ENCODE measurements around the gene TRA2B. TPM values are rescaled to one million over a fixed set of nuclear protein-coding genes. Genes with fewer than 3 reads are reported as not detected.

The TRA2B gene
- total RNA-seq, 2 experiments from 2014 or later: 172 to 176 TPM

GRCh38 chr3:185971579-185971978, 33.8 kb upstream of the TRA2B start:
- intact Hi-C loops (cut with micrococcal nuclease): no loop called here
- DNase-seq: no peak
- Mint-ChIP-seq H3K36me3 (ENCODE audit: low read depth) (no peaks in the 10 kb centered on the region), H3K27me3 (ENCODE audit: low read depth) (no peaks in the 10 kb centered on the region), H3K9me3 (no peaks in the 10 kb centered on the region), H3K4me1 (ENCODE audit: low read depth) (no peaks in the 10 kb centered on the region), H3K4me3 (no peak overlapping the region), H3K27ac (no peak overlapping the region)
- CTCF ChIA-PET: interaction anchor here (2.7 kb wide), 1 partner anchor 28 kb away, joined by 19 read pairs; no protein-coding TSS in a partner anchor

GRCh38 chr3:185968168-185968567, 30.4 kb upstream of the TRA2B start:
- H3K9me3 Mint-ChIP-seq: peaks cover 5% of the 10 kb centered on the region
- H3K27ac Mint-ChIP-seq: no peak overlapping the region
- no peak for DNase-seq
- intact Hi-C loops (cut with micrococcal nuclease): no loop called here
- CTCF ChIA-PET: interaction anchor here (0.6 to 4.6 kb wide), 3 partner anchors 9 to 213 kb away, joined by 3 to 35 read pairs (median 8); no protein-coding TSS in a partner anchor
- no peaks in the 10 kb centered on the region for H3K27me3 Mint-ChIP-seq (ENCODE audit: low read depth)
- H3K4me1 Mint-ChIP-seq (ENCODE audit: low read depth): no peaks in the 10 kb centered on the region
- peaks cover 2% of the 10 kb centered on the region for H3K36me3 Mint-ChIP-seq (ENCODE audit: low read depth)
- H3K4me3 Mint-ChIP-seq: no peak overlapping the region

GRCh38 chr3:185966655-185967054, 28.8 kb upstream of the TRA2B start:
- Mint-ChIP-seq H3K9me3 (peaks cover 5% of the 10 kb centered on the region), H3K36me3 (ENCODE audit: low read depth) (peaks cover 2% of the 10 kb centered on the region), H3K27ac (no peak overlapping the region), H3K27me3 (ENCODE audit: low read depth) (no peaks in the 10 kb centered on the region), H3K4me3 (no peak overlapping the region), H3K4me1 (ENCODE audit: low read depth) (no peaks in the 10 kb centered on the region)
- CTCF ChIA-PET: interaction anchor here (0.8 to 4.6 kb wide), 3 partner anchors 16 to 306 kb away, joined by 3 to 35 read pairs (median 3); no protein-coding TSS in a partner anchor
- intact Hi-C loops (cut with micrococcal nuclease): no loop called here
- no peak for DNase-seq

- intact Hi-C loops (cut with micrococcal nuclease): no loop called here
- Mint-ChIP-seq H3K4me3 (no peak overlapping the region), H3K4me1 (ENCODE audit: low read depth) (no peaks in the 10 kb centered on the region), H3K9me3 (peaks cover 5% of the 10 kb centered on the region), H3K27me3 (ENCODE audit: low read depth) (no peaks in the 10 kb centered on the region), H3K27ac (no peak overlapping the region), H3K36me3 (ENCODE audit: low read depth) (peaks cover 2% of the 10 kb centered on the region)
- CTCF ChIA-PET: interaction anchor here (0.5 to 4.6 kb wide), 3 partner anchors 10 to 305 kb away, joined by 3 to 35 read pairs (median 3); no protein-coding TSS in a partner anchor
- DNase-seq: no peak
These were observed 27.7 kb upstream of the TRA2B start for GRCh38 chr3:185965496-185965895.

GRCh38 chr3:185961675-185962232, 23.9 kb upstream of the TRA2B start:
- Mint-ChIP-seq H3K27ac (no peak overlapping the region), H3K36me3 (ENCODE audit: low read depth) (peaks cover 2% of the 10 kb centered on the region), H3K27me3 (ENCODE audit: low read depth) (no peaks in the 10 kb centered on the region), H3K4me3 (no peak overlapping the region), H3K9me3 (peaks cover 5% of the 10 kb centered on the region), H3K4me1 (ENCODE audit: low read depth) (peaks cover 9% of the 10 kb centered on the region)
- intact Hi-C loops (cut with micrococcal nuclease): no loop called here
- CTCF ChIA-PET: interaction anchor here (1.2 to 10.6 kb wide), 3 partner anchors 18 to 653 kb away, joined by 3 to 120 read pairs (median 14); no protein-coding TSS in a partner anchor
- DNase-seq: peak; percentile 34

- intact Hi-C loops (cut with micrococcal nuclease): loop anchor here (1.0 kb wide), 3 partner anchors 17 to 22 kb away; partner anchors contain the start of gene TRA2B
- Mint-ChIP-seq H3K27ac (no peak overlapping the region), H3K36me3 (ENCODE audit: low read depth) (peaks cover 2% of the 10 kb centered on the region), H3K27me3 (ENCODE audit: low read depth) (no peaks in the 10 kb centered on the region), H3K4me1 (ENCODE audit: low read depth) (peaks cover 9% of the 10 kb centered on the region), H3K9me3 (peaks cover 3% of the 10 kb centered on the region), H3K4me3 (no peak overlapping the region)
- CTCF ChIA-PET: interaction anchor here (0.6 to 10.6 kb wide), 2 partner anchors 17 to 19 kb away, joined by 3 to 120 read pairs; no protein-coding TSS in a partner anchor
- peak; percentile 26 for DNase-seq
These were observed 22.9 kb upstream of the TRA2B start for GRCh38 chr3:185960522-185961288.

- no peaks in the 10 kb centered on the region for H3K36me3 Mint-ChIP-seq (ENCODE audit: low read depth)
- intact Hi-C loops (cut with micrococcal nuclease): loop anchor here (1.0 kb wide), 3 partner anchors 17 to 22 kb away; partner anchors contain the start of gene TRA2B
- peak; percentile 38 for DNase-seq
- no peak overlapping the region for H3K4me3 Mint-ChIP-seq
- H3K27me3 Mint-ChIP-seq (ENCODE audit: low read depth): no peaks in the 10 kb centered on the region
- CTCF ChIA-PET: interaction anchor here (0.6 to 10.6 kb wide), 3 partner anchors 9 to 20 kb away, joined by 3 to 120 read pairs (median 4); no protein-coding TSS in a partner anchor
- no peaks in the 10 kb centered on the region for H3K9me3 Mint-ChIP-seq
- no peak overlapping the region for H3K27ac Mint-ChIP-seq
- H3K4me1 Mint-ChIP-seq (ENCODE audit: low read depth): peaks cover 9% of the 10 kb centered on the region
These were observed 22.1 kb upstream of the TRA2B start for GRCh38 chr3:185959609-185960521.

GRCh38 chr3:185958626-185959025, 20.8 kb upstream of the TRA2B start:
- Mint-ChIP-seq H3K27me3 (ENCODE audit: low read depth) (no peaks in the 10 kb centered on the region), H3K27ac (peak overlapping the region; percentile 77), H3K4me1 (ENCODE audit: low read depth) (peaks cover 9% of the 10 kb centered on the region), H3K9me3 (no peaks in the 10 kb centered on the region), H3K36me3 (ENCODE audit: low read depth) (no peaks in the 10 kb centered on the region), H3K4me3 (no peak overlapping the region)
- CTCF ChIA-PET: interaction anchor here (0.6 to 10.6 kb wide), 3 partner anchors 15 to 81 kb away, joined by 3 to 120 read pairs (median 4); no protein-coding TSS in a partner anchor
- DNase-seq: no peak
- intact Hi-C loops (cut with micrococcal nuclease): no loop called here

GRCh38 chr3:185956244-185956643, 18.4 kb upstream of the TRA2B start:
- no peak overlapping the region for H3K27ac Mint-ChIP-seq
- no peak overlapping the region for H3K4me3 Mint-ChIP-seq
- no peak for DNase-seq
- H3K36me3 Mint-ChIP-seq (ENCODE audit: low read depth): no peaks in the 10 kb centered on the region
- CTCF ChIA-PET: interaction anchor here (0.7 to 10.6 kb wide), 3 partner anchors 13 to 21 kb away, joined by 4 to 120 read pairs (median 6); partner anchors contain the start of gene TRA2B
- no peaks in the 10 kb centered on the region for H3K9me3 Mint-ChIP-seq
- intact Hi-C loops (cut with micrococcal nuclease): no loop called here
- no peaks in the 10 kb centered on the region for H3K27me3 Mint-ChIP-seq (ENCODE audit: low read depth)
- H3K4me1 Mint-ChIP-seq (ENCODE audit: low read depth): peaks cover 9% of the 10 kb centered on the region

- no peak overlapping the region for H3K27ac Mint-ChIP-seq
These were observed 16.5 kb upstream of the TRA2B start for GRCh38 chr3:185954366-185954723.

GRCh38 chr3:185950728-185951127, 12.9 kb upstream of the TRA2B start:
- no peaks in the 10 kb centered on the region for H3K36me3 Mint-ChIP-seq (ENCODE audit: low read depth)
- intact Hi-C loops (cut with micrococcal nuclease): no loop called here
- no peak overlapping the region for H3K27ac Mint-ChIP-seq
- no peaks in the 10 kb centered on the region for H3K4me1 Mint-ChIP-seq (ENCODE audit: low read depth)
- no peak for DNase-seq
- no peaks in the 10 kb centered on the region for H3K27me3 Mint-ChIP-seq (ENCODE audit: low read depth)
- no peak overlapping the region for H3K4me3 Mint-ChIP-seq
- CTCF ChIA-PET: no interaction called here
- no peaks in the 10 kb centered on the region for H3K9me3 Mint-ChIP-seq

More at GRCh38 chr3:185954366-185954723, 16.5 kb upstream of the TRA2B start:
- no peaks in the 10 kb centered on the region for H3K36me3 Mint-ChIP-seq (ENCODE audit: low read depth)
- H3K4me3 Mint-ChIP-seq: no peak overlapping the region
- H3K27me3 Mint-ChIP-seq (ENCODE audit: low read depth): no peaks in the 10 kb centered on the region
- H3K4me1 Mint-ChIP-seq (ENCODE audit: low read depth): peaks cover 9% of the 10 kb centered on the region
- intact Hi-C loops (cut with micrococcal nuclease): no loop called here
- DNase-seq: no peak
- CTCF ChIA-PET: interaction anchor here (0.6 to 10.6 kb wide), 3 partner anchors 11 to 655 kb away, joined by 3 to 120 read pairs (median 3); no protein-coding TSS in a partner anchor
- H3K9me3 Mint-ChIP-seq: no peaks in the 10 kb centered on the region
